Nephron progenitor cell (in vitro differentiated cells): ENCODE measurements around the gene KRT80.

Experiments
- DNase-seq: peaks from one replicate; pipeline ENCODE4 v3.0.0; 2021
- H3K27ac Mint-ChIP-seq: 2 replicates; pipeline ENCODE4 v1.8.0; 2021; ENCODE audit warnings: mild to moderate bottlenecking, moderate library complexity, mixed read lengths
- H3K27me3 Mint-ChIP-seq: 2 replicates; pipeline ENCODE4 v1.8.0; 2021; ENCODE audit warnings: mild to moderate bottlenecking, low read depth, mixed read lengths; ENCODE audit not compliant: poor library complexity
- H3K36me3 Mint-ChIP-seq: 2 replicates; pipeline ENCODE4 v1.8.0; 2021; ENCODE audit warnings: low read depth, mixed read lengths
- H3K4me1 Mint-ChIP-seq: 2 replicates; pipeline ENCODE4 v1.8.0; 2021; ENCODE audit warnings: mixed read lengths
- H3K4me3 Mint-ChIP-seq: 2 replicates; pipeline ENCODE4 v1.8.0; 2021; ENCODE audit warnings: mild to moderate bottlenecking, moderate library complexity, mixed read lengths
- H3K9me3 Mint-ChIP-seq: 2 replicates; pipeline ENCODE4 v1.8.0; 2021; ENCODE audit warnings: mild to moderate bottlenecking, moderate library complexity, mixed read lengths
- TF ChIP-seq, protein P1 (sequence below): fragments of 200-600 bp; sonication (generic); IDR thresholded peaks from 2 replicates; pipeline ENCODE4 v1.5.0; 2021; ENCODE audit warnings: antibody characterized with exemption

Gene KRT80

DNA sequence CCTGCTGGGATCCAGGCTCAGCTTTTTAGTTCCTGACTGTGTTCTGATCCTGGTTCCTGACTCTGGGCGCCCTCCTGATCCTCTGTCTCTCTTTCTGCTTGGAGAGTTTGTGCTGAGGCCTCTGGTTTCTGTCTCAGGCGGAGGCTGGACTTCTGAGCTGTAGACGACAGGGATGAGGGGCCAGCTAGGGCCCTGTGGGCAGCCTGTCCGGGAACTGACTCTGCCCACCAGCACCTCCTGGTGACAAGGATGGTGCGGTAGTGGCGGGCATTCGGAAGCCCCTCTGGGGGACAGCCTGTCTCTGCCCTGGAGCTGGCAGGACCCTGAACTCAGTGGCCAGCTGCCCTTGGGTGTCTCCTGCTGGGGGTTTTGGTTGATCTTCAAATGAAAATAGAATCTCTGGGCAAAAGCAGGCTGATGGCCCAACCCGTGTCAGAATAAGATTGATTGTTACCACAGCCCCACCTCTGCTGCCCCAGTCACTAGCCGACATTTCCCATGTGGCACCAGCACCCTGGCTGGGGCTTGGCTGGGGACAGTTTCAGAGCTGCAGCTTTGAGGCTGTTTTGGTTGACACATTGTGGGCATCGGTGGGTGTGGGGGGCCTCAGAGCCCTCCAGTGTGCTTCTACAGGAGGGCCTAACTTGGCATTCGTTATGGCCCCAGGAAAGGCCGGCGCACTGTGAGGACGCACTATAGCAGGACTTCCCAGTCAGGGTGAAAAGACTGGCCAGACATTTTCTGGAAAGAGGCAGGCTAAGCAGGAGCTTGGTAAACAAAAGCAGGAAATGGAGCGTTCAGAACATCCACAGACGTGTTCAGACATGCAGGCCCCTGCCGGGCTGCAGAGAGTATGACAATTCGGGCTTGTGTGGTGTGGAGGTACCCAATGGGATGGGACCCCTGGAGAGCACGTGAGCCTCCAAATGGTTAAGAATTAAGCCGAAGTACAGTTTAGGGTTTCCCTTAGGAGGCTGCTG is 16.2 kb downstream of the KRT80 start:
- no peak overlapping the region for H3K4me3 Mint-ChIP-seq
- H3K36me3 Mint-ChIP-seq: no peaks in the 10 kb centered on the region
- TF ChIP-seq, protein P1, sequence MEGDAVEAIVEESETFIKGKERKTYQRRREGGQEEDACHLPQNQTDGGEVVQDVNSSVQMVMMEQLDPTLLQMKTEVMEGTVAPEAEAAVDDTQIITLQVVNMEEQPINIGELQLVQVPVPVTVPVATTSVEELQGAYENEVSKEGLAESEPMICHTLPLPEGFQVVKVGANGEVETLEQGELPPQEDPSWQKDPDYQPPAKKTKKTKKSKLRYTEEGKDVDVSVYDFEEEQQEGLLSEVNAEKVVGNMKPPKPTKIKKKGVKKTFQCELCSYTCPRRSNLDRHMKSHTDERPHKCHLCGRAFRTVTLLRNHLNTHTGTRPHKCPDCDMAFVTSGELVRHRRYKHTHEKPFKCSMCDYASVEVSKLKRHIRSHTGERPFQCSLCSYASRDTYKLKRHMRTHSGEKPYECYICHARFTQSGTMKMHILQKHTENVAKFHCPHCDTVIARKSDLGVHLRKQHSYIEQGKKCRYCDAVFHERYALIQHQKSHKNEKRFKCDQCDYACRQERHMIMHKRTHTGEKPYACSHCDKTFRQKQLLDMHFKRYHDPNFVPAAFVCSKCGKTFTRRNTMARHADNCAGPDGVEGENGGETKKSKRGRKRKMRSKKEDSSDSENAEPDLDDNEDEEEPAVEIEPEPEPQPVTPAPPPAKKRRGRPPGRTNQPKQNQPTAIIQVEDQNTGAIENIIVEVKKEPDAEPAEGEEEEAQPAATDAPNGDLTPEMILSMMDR: no peak
- H3K27ac Mint-ChIP-seq: peak overlapping the region; percentile 68
- no peaks in the 10 kb centered on the region for H3K9me3 Mint-ChIP-seq
- peak; percentile 20 for DNase-seq
- H3K27me3 Mint-ChIP-seq: peaks cover 8% of the 10 kb centered on the region
- peaks cover 31% of the 10 kb centered on the region for H3K4me1 Mint-ChIP-seq

DNA sequence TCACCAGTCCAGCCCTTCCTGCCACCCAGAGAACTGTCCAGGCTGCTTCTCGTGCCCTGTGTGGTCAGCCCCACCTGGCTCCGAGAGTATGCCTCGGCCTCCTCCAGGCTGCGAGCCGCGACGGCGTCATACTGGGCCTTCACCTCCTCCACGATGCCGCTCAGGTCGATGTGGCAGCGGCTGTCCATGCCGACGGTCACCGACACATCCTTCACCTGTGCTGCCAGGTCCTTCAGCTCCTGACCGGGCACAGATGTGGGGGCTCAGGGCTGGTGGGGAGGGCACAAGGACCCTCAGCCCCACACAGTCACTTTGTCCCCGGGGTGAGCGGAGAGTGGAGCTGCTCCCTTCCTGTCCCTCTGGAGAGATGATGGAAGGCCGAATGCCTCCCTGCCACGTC is 18.3 kb downstream of the KRT80 start:
- Mint-ChIP-seq H3K27me3 (peaks cover 15% of the 10 kb centered on the region), H3K36me3 (no peaks in the 10 kb centered on the region), H3K27ac (no peak overlapping the region), H3K4me1 (peaks cover 21% of the 10 kb centered on the region), H3K9me3 (no peaks in the 10 kb centered on the region), H3K4me3 (no peak overlapping the region)
- DNase-seq: no peak
- TF ChIP-seq, protein P1: no peak

DNA sequence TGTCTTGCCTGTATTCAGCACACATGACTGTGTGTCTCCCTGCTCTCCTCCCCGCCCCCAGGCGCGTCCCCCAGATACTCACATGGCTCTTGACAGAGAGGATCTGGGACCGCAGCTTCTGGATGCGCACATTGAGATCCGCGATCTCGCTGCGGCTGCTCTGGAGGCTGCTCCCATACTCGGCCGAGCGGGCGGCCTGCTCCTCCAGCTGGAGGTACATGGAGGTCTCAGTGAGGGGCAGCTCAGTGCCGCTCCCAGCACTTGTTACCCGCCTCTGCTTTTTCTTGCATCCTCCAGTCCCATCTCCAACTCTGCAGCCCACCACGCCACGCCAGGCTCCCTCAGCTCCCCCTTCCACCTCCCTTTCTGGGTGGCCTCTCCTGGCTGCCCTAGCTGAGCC is 18.9 kb downstream of the KRT80 start:
- H3K36me3 Mint-ChIP-seq: no peaks in the 10 kb centered on the region
- H3K27ac Mint-ChIP-seq: no peak overlapping the region
- peaks cover 19% of the 10 kb centered on the region for H3K27me3 Mint-ChIP-seq
- TF ChIP-seq, protein P1: no peak
- no peak overlapping the region for H3K4me3 Mint-ChIP-seq
- no peak for DNase-seq
- peaks cover 21% of the 10 kb centered on the region for H3K4me1 Mint-ChIP-seq
- no peaks in the 10 kb centered on the region for H3K9me3 Mint-ChIP-seq

DNA sequence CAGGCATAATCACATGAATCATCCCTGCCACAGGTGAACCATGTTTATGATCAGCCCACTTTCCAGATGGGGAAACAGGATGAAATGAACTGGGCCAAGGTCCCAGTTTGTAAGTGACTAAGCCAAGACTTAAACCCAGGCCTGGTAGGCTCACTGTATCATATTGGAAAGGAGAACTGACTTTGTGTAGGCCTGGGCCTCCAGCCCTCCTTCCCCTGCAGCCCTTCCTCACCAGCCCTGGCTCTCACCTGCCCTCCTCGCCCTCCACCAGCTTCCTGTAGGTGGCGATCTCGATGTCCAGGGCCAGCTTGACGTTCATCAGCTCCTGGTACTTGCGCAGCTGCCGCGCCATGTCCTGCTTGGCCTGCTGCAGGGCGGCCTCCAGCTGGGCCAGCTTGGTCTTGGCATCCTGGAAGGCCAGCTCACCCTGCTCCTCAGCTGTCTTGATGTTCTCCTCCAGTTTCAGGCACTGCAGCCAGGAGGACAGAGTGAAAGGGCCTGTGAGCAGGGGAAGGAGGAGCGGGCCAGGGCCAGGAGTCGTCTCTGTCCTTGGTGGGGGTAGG is 19.8 kb downstream of the KRT80 start:
- no peak overlapping the region for H3K4me3 Mint-ChIP-seq
- H3K36me3 Mint-ChIP-seq: no peaks in the 10 kb centered on the region
- TF ChIP-seq, protein P1: peak; percentile 20
- H3K27ac Mint-ChIP-seq: no peak overlapping the region
- H3K27me3 Mint-ChIP-seq: peaks cover 24% of the 10 kb centered on the region
- peak; percentile 56 for DNase-seq
- no peaks in the 10 kb centered on the region for H3K9me3 Mint-ChIP-seq
- peaks cover 16% of the 10 kb centered on the region for H3K4me1 Mint-ChIP-seq

DNA sequence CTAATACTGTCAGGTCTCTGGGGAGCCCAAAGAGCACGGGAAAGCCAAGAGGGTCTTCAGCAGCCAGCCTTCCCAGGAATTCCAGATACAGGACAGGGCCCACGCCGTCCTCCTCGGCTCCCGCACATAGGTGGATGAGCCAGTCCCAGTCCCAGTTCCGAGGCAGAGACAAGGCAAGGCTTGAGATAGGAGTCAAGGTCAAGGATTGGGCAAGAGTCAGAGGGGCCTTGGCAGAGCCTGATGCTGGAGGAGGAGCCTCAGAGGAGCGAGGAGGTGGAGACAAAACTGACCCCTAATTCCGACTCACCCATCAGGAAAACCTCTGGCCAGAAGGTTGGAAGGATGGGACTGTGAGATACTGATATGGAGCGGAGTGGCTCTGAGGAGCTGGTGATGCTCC is 21.0 kb downstream of the KRT80 start:
- H3K4me1 Mint-ChIP-seq: peaks cover 11% of the 10 kb centered on the region
- no peak overlapping the region for H3K27ac Mint-ChIP-seq
- no peak overlapping the region for H3K4me3 Mint-ChIP-seq
- TF ChIP-seq, protein P1: no peak
- DNase-seq: no peak
- no peaks in the 10 kb centered on the region for H3K9me3 Mint-ChIP-seq
- no peaks in the 10 kb centered on the region for H3K36me3 Mint-ChIP-seq
- peaks cover 30% of the 10 kb centered on the region for H3K27me3 Mint-ChIP-seq
